ENCODE data around the gene MAN1B1. TPM values are rescaled to one million over a fixed set of nuclear protein-coding genes. Genes with fewer than 3 reads are reported as not detected.

Gene MAN1B1
- 38.4 and 42.6 TPM in 2 replicates for total RNA-seq (2014; rRNA removed; shearing (Covaris generic))

- Histone ChIP-seq H3K4me1 (peaks cover 24% of the 10 kb centered on the region), H3K27ac (peak within 1 kb of the TSS; percentile 74), H3K27me3 (no peaks in the 10 kb centered on the region), H3K9me3 (replicated peaks) (no peaks in the 10 kb centered on the region), H3K4me3 (peak within 1 kb of the TSS; percentile 77), H3K36me3 (no peaks in the 10 kb centered on the region)
- peak; percentile 99 to 100 for DNase-seq
Measured at GRCh38 chr9:137086531-137087408, at the start of gene MAN1B1. Gene MAN1B1, plus strand, starts transcription at chr9:137086985. Its CDS starts 15 bp downstream, at chr9:137087000.

GRCh38 chr9:137037035-137037434 lies 49.8 kb upstream of the MAN1B1 start:
- H3K4me1 ChIP-seq = no peaks in the 10 kb centered on the region
- peaks cover 14% of the 10 kb centered on the region for H3K27me3 ChIP-seq
- H3K9me3 ChIP-seq (replicated peaks) = no peaks in the 10 kb centered on the region
- H3K4me3 ChIP-seq = no peak overlapping the region
- no peaks in the 10 kb centered on the region for H3K36me3 ChIP-seq
- no peak overlapping the region for H3K27ac ChIP-seq
- no peak for DNase-seq

GRCh38 chr9:137037483-137037882 lies 49.3 kb upstream of the MAN1B1 start:
- no peak overlapping the region for H3K27ac ChIP-seq
- no peak overlapping the region for H3K4me3 ChIP-seq
- H3K9me3 ChIP-seq (replicated peaks) = no peaks in the 10 kb centered on the region
- no peaks in the 10 kb centered on the region for H3K36me3 ChIP-seq
- DNase-seq = no peak
- H3K27me3 ChIP-seq = peaks cover 11% of the 10 kb centered on the region
- no peaks in the 10 kb centered on the region for H3K4me1 ChIP-seq

GRCh38 chr9:137038916-137039315 lies 47.9 kb upstream of the MAN1B1 start:
- H3K27ac ChIP-seq = no peak overlapping the region
- no peak overlapping the region for H3K4me3 ChIP-seq
- DNase-seq = no peak
- peaks cover 2% of the 10 kb centered on the region; the same call in 1 of the 2 replicates for H3K4me1 ChIP-seq
- H3K9me3 ChIP-seq (replicated peaks) = no peaks in the 10 kb centered on the region
- peaks cover 18% of the 10 kb centered on the region for H3K27me3 ChIP-seq
- no peaks in the 10 kb centered on the region for H3K36me3 ChIP-seq

- DNase-seq = no peak
- Histone ChIP-seq H3K36me3 (no peaks in the 10 kb centered on the region), H3K4me3 (no peak overlapping the region), H3K27ac (no peak overlapping the region), H3K9me3 (replicated peaks) (no peaks in the 10 kb centered on the region), H3K27me3 (peaks cover 26% of the 10 kb centered on the region), H3K4me1 (peaks cover 9% of the 10 kb centered on the region; the same call in 1 of the 2 replicates)
Measured at GRCh38 chr9:137039611-137040366, 47.0 kb upstream of the MAN1B1 start.

GRCh38 chr9:137040568-137040967 lies 46.2 kb upstream of the MAN1B1 start:
- no peak overlapping the region for H3K27ac ChIP-seq
- no peaks in the 10 kb centered on the region for H3K36me3 ChIP-seq
- H3K4me1 ChIP-seq = peaks cover 9% of the 10 kb centered on the region; the same call in 1 of the 2 replicates
- peaks cover 33% of the 10 kb centered on the region for H3K27me3 ChIP-seq
- no peak overlapping the region for H3K4me3 ChIP-seq
- no peak for DNase-seq
- H3K9me3 ChIP-seq (replicated peaks) = no peaks in the 10 kb centered on the region

- no peak for DNase-seq
- Histone ChIP-seq H3K4me1 (peaks cover 9% of the 10 kb centered on the region; the same call in 1 of the 2 replicates), H3K36me3 (no peaks in the 10 kb centered on the region), H3K9me3 (replicated peaks) (no peaks in the 10 kb centered on the region), H3K27me3 (peaks cover 35% of the 10 kb centered on the region), H3K27ac (no peak overlapping the region), H3K4me3 (no peak overlapping the region)
Measured at GRCh38 chr9:137041124-137041523, 45.7 kb upstream of the MAN1B1 start.

- Histone ChIP-seq H3K36me3 (no peaks in the 10 kb centered on the region), H3K27ac (no peak overlapping the region), H3K4me3 (no peak overlapping the region), H3K9me3 (replicated peaks) (no peaks in the 10 kb centered on the region), H3K27me3 (peaks cover 38% of the 10 kb centered on the region), H3K4me1 (peaks cover 11% of the 10 kb centered on the region; the same call in 1 of the 2 replicates)
- no peak for DNase-seq
Measured at GRCh38 chr9:137042751-137043727, 43.7 kb upstream of the MAN1B1 start.

- Histone ChIP-seq H3K27ac (no peak overlapping the region), H3K27me3 (peaks cover 38% of the 10 kb centered on the region), H3K9me3 (replicated peaks) (no peaks in the 10 kb centered on the region), H3K4me3 (no peak overlapping the region), H3K36me3 (no peaks in the 10 kb centered on the region), H3K4me1 (peaks cover 11% of the 10 kb centered on the region; the same call in 1 of the 2 replicates)
- DNase-seq = no peak
Measured at GRCh38 chr9:137044037-137044436, 42.7 kb upstream of the MAN1B1 start.

GRCh38 chr9:137044502-137045177 lies 42.1 kb upstream of the MAN1B1 start:
- Histone ChIP-seq H3K4me1 (peaks cover 11% of the 10 kb centered on the region; the same call in 1 of the 2 replicates), H3K36me3 (no peaks in the 10 kb centered on the region), H3K4me3 (no peak overlapping the region), H3K27me3 (peaks cover 38% of the 10 kb centered on the region), H3K9me3 (replicated peaks) (no peaks in the 10 kb centered on the region), H3K27ac (no peak overlapping the region)
- DNase-seq = no peak

GRCh38 chr9:137045294-137046087 lies 41.3 kb upstream of the MAN1B1 start:
- DNase-seq = peak; percentile 54 to 66
- Histone ChIP-seq H3K27ac (no peak overlapping the region), H3K4me3 (peak overlapping the region; percentile 41), H3K27me3 (peaks cover 37% of the 10 kb centered on the region), H3K9me3 (replicated peaks) (no peaks in the 10 kb centered on the region), H3K4me1 (peaks cover 11% of the 10 kb centered on the region; the same call in 1 of the 2 replicates), H3K36me3 (no peaks in the 10 kb centered on the region)

GRCh38 chr9:137046088-137046787 lies 40.5 kb upstream of the MAN1B1 start, which contains the start of gene NPDC1:
Gene NPDC1, minus strand, starts transcription at chr9:137046177. Its CDS starts 188 bp downstream, at chr9:137045989.
- Histone ChIP-seq H3K9me3 (replicated peaks) (no peaks in the 10 kb centered on the region), H3K27ac (no peak within 1 kb of the TSS), H3K4me3 (peak within 1 kb of the TSS; percentile 41), H3K36me3 (no peaks in the 10 kb centered on the region), H3K4me1 (peaks cover 11% of the 10 kb centered on the region; the same call in 1 of the 2 replicates), H3K27me3 (peaks cover 31% of the 10 kb centered on the region)
- DNase-seq = peak; percentile 83 to 88
